GM23338 (cell line): ENCODE results near the gene LMO7. TPM values are rescaled to one million over a fixed set of nuclear protein-coding genes. Genes with fewer than 3 reads are reported as not detected.

ENCODE experiments used
- EZH2 ChIP-seq: fragments of 200-600 bp; sonication (generic); IDR thresholded peaks from one replicate; pipeline ENCODE4 v1.8.0; 2017; ENCODE audit warnings: antibody characterized with exemption, mild to moderate bottlenecking, low read depth; ENCODE audit not compliant: unreplicated experiment
- EZH2phosphoT487 ChIP-seq: fragments of 200-600 bp; sonication (generic); IDR thresholded peaks from one replicate; pipeline ENCODE4 v1.8.1; 2018; ENCODE audit warnings: antibody characterized with exemption; ENCODE audit not compliant: unreplicated experiment
- NANOG ChIP-seq: IDR thresholded peaks from 2 replicates; pipeline ENCODE4 v1.6.1; 2016; ENCODE audit warnings: antibody characterized with exemption, borderline replicate concordance
- POLR2AphosphoS5 ChIP-seq: IDR thresholded peaks from 2 replicates; pipeline ENCODE4 v1.6.1; 2016; ENCODE audit warnings: antibody characterized with exemption, low read depth
- REST ChIP-seq: IDR thresholded peaks from one replicate; pipeline ENCODE4 v1.6.1; 2018; ENCODE audit warnings: antibody characterized with exemption; ENCODE audit not compliant: unreplicated experiment
- STAT1 ChIP-seq: IDR thresholded peaks from one replicate; pipeline ENCODE4 v1.6.1; 2016; ENCODE audit warnings: antibody characterized with exemption; ENCODE audit not compliant: unreplicated experiment
- ZNF114 ChIP-seq: fragments of 250-450 bp; sonication (Bioruptor Pico); IDR thresholded peaks from 2 replicates; pipeline ENCODE4 v1.5.0; 2020; ENCODE audit warnings: mild to moderate bottlenecking, moderate library complexity
- ZNF331 ChIP-seq: fragments of 250-450 bp; sonication (Bioruptor Pico); IDR thresholded peaks from 2 replicates; pipeline ENCODE4 v1.5.0; 2020; ENCODE audit warnings: low read depth, mild to moderate bottlenecking, moderate library complexity
- ZNF462 ChIP-seq: fragments of 250-450 bp; sonication (Bioruptor Pico); IDR thresholded peaks from 2 replicates; pipeline ENCODE4 v1.5.0; 2020; ENCODE audit warnings: mild to moderate bottlenecking, moderate library complexity
- polyA plus RNA-seq: library from polyadenylated mRNA; unstranded; fragments of >200 nt; fragmentation: Nextera tagmentation; extraction: Ambion mirVana; gene quantifications from 2 replicates; pipeline ENCODE4 v1.2.1, GENCODE V29; 2016
- total RNA-seq: library from RNA; depleted of rRNA; stranded (reverse); fragments of >200 nt; shearing (Covaris generic); gene quantifications from 2 replicates; pipeline ENCODE4 v1.2.3, GENCODE V29; 2014

LMO7 gene
- total and polyA plus RNA-seq, 2 experiments from 2014 or later = 22.3 to 26.9 TPM

GRCh38 chr13:75670496-75670895 is 34.4 kb downstream of the LMO7 start (continued):
- TF ChIP-seq ZNF462 (CRISPR knock-in tag) = no peak
- no peak for TF ChIP-seq POLR2AphosphoS5
- TF ChIP-seq ZNF114 (CRISPR knock-in tag) = no peak
- no peak for TF ChIP-seq NANOG
- TF ChIP-seq REST = no peak
- TF ChIP-seq STAT1 = no peak
- no peak for TF ChIP-seq EZH2phosphoT487
- no peak for TF ChIP-seq ZNF331 (CRISPR knock-in tag)
- TF ChIP-seq EZH2 = no peak
